HG02973 (cell line): Measurements from ENCODE around the gene ZNF180.
"Not testable (repeated sequence)": the region's sequence is repeated elsewhere in the genome, so short reads cannot be mapped to it uniquely, and the experiment has no call there.

Experiments used
- ATAC-seq: cut with Tn5 transposase; IDR thresholded peaks from one replicate; pipeline ENCODE4 v1.9.1; 2021; ENCODE audit warnings: moderate library complexity; ENCODE audit not compliant: unreplicated experiment

The ZNF180 gene

GRCh38 chr19:44499559-44499958 is 763 bp downstream of the ZNF180 start:
- ATAC-seq: no peak

GRCh38 chr19:44498988-44499387 is 1.3 kb downstream of the ZNF180 start:
- ATAC-seq: no peak

GRCh38 chr19:44496711-44497110 is 3.6 kb downstream of the ZNF180 start:
- no peak for ATAC-seq

- no peak for ATAC-seq
Observed at GRCh38 chr19:44476559-44477408, 23.5 kb downstream of the ZNF180 start.

- ATAC-seq: not testable (repeated sequence)
Observed at GRCh38 chr19:44468730-44469129, 31.6 kb downstream of the ZNF180 start.

- ATAC-seq: not testable (repeated sequence)
Observed at GRCh38 chr19:44462600-44463286, 37.6 kb downstream of the ZNF180 start.

GRCh38 chr19:44456016-44456415 is 44.3 kb downstream of the ZNF180 start:
- not testable (repeated sequence) for ATAC-seq

GRCh38 chr19:44455100-44455499 is 45.2 kb downstream of the ZNF180 start:
- no peak for ATAC-seq

GRCh38 chr19:44452367-44452766 is 48.0 kb downstream of the ZNF180 start:
- ATAC-seq: no peak

- ATAC-seq: no peak
Observed at GRCh38 chr19:44451687-44452086, 48.6 kb downstream of the ZNF180 start.

GRCh38 chr19:44447916-44448674 is 52.2 kb downstream of the ZNF180 start, which contains the start of gene ZNF229:
Gene ZNF229 (minus strand): TSS chr19:44448472. CDS start chr19:44442847, 5,625 bp downstream.
- no peak for ATAC-seq

GRCh38 chr19:44438441-44438840 is 61.9 kb downstream of the ZNF180 start:
- no peak for ATAC-seq

- no peak for ATAC-seq
Observed at GRCh38 chr19:44435441-44435840, 64.9 kb downstream of the ZNF180 start.

GRCh38 chr19:44430956-44431355 is 69.4 kb downstream of the ZNF180 start:
- ATAC-seq: no peak
